Stimulated activated CD8-positive, alpha-beta memory T cell treated with anti-CD3 and anti-CD28 coated beads, Interleukin-15, amount 100 ng/mL, for 24 hours (primary cell): ENCODE results near the gene SLA2.

Experiments used
- DNase-seq: peaks from one replicate; pipeline ENCODE4 v3.0.0-alpha.2; 2020; ENCODE audit warnings: low read depth

Gene SLA2

GRCh38 chr20:36607586-36608387 lies 38.2 kb downstream of the SLA2 start:
- DNase-seq = no peak

DNA sequence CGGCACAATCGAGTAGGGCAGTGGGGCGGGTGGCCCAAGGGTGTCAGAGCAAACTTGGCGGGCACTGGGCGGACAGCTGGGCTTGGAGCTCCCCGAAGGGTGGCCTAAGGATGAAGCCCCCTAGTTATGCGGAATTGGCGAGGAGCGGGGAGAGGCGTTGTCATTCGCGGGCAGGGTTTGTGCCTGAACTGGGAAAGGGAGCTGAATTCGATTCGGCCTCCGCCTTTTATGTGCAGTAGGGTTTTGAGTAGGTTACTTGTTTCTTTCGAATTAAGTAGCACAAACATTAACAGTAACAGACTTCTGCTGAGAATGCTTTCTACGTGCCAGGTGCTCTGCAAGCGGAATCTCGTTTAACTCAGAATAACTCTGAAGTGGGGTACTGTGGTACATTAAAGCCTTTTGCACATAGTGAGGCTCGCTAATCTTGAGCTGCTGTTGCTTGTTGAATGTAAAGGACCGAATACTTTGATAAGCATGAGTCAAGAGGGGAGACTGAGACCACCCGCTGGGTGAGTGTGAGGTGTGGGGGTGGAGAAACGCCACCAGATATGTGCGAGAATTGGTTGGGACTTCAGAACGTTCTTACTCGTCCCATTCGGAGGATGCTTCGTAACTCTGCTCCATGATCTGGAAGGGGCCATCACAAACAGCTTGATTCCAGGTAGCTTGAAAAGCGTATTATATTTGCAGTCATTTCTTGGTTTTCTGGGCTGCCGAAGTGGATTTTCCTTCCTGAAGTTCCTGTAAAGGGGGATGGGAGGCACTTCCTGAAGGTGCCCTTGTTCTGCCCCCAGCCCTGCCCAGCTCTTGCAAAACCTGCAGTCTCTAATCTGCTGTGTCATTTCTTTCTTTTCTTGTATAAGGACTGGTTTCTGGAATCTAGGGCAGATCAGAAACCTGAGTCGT lies 39.6 kb downstream of the SLA2 start:
- no peak for DNase-seq

DNA sequence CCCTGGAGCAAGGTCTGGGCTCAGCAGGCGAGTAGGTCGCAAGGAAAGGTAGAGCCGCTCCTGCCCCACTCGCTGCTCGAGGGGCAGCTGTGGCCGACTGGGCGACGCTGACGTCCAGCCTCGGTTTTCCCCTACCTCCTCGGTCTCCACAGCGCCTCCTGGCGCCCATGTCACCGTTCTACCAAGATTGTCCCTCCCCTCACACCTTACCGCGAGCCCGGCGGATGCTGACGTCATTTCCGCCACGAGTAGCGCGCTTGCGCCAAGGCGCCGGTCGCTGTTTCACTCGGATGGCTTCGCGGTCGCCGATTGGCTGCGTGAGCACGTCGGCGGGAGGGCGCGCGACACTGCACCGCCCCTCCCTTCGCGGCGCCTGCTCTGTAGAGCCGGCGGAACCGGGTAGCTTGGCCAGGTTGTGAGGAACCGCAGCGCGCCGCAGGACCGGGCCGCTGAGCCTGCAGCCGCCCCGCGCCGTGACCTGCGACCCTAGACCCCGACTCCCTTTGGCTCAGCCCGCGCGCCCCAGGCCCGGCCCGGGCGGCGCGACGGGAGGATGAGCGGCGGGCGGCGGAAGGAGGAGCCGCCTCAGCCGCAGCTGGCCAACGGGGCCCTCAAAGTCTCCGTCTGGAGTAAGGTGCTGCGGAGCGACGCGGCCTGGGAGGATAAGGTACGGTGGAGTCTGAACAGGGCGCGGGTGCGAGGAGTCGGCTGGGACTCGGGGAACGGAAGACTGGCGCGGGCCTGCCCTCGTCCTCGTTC lies 40.4 kb downstream of the SLA2 start, which contains the start of gene RAB5IF:
Gene RAB5IF (plus strand): TSS at position 381 of the 759 bp plus-strand sequence. CDS start 173 bp downstream, at position 554.
- DNase-seq = peak; percentile 100

GRCh38 chr20:36604952-36605398 lies 41.0 kb downstream of the SLA2 start:
- DNase-seq = no peak

- no peak for DNase-seq
These were observed 44.5 kb downstream of the SLA2 start for GRCh38 chr20:36601540-36601939.

DNA sequence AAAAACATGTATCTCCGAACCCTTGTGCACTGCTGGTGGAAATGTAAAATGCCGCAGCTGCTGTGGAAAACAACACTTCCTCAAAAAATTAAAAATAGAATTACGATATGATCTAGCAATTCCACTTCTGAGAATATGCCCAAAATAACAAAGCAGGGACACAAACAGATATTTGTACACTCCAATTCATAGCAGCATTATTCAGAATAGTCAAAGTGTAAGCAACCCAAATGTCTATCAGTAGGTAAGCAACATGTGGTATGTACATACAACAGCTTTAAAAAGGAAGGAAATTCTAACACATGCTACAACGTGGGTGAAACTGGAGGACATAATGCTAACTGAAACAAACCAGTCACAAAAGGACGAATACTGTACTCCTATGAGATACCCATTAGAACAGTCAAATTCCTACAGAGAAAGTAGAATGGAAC lies 46.1 kb downstream of the SLA2 start:
- DNase-seq = no peak

- DNase-seq = no peak
These were observed 52.6 kb downstream of the SLA2 start for GRCh38 chr20:36593347-36593929.

GRCh38 chr20:36591854-36592641 lies 53.9 kb downstream of the SLA2 start:
- no peak for DNase-seq

GRCh38 chr20:36591281-36591680 lies 54.7 kb downstream of the SLA2 start:
- no peak for DNase-seq

- no peak for DNase-seq
These were observed 58.5 kb downstream of the SLA2 start for GRCh38 chr20:36587388-36588070.

GRCh38 chr20:36585410-36586125 lies 60.4 kb downstream of the SLA2 start:
- DNase-seq = no peak

DNA sequence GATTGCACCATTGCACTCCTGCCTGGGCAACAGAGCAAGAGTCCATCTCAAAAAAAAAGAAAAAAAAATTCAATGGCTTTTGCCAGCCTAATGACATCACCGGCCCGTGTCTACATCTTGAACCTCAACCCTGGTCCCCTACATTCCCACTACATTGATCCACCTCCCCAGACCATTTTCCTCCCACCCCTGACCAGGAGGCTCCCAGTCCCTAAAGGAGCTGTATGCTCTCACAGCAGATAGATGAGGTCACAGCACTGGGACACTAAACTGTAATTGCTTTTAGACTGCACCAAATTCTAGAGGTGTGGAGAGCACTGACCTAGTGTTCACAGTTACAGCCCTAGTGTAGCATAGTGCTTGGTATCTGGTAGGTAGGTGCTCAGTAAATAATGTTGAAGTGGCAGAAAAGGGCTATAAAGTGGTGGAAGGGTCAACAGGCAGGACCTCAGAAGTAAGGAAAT lies 61.9 kb downstream of the SLA2 start:
- no peak for DNase-seq

GRCh38 chr20:36582821-36583220 lies 63.2 kb downstream of the SLA2 start:
- no peak for DNase-seq

DNA sequence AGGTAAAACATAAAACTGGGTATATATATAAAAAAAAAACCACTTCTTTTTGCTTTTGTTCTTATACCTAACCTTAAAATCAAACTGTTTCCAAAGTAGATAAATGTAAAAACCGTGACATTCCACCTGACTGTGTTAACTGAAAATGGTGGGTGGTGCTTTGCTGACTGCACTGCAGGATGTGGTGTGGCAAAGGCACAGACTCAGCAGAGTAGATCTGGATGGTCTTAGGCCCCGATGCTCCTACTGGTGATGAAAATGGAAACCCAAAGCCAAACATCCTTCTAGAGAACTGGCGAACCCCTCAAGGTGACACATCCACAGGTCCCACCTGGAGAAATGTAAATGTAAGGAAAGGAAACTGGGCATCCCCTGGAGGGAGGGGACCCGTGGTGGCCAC lies 63.7 kb downstream of the SLA2 start:
- no peak for DNase-seq

- no peak for DNase-seq
These were observed 65.9 kb downstream of the SLA2 start for GRCh38 chr20:36579996-36580545.

GRCh38 chr20:36578356-36579041 lies 67.5 kb downstream of the SLA2 start:
- no peak for DNase-seq

DNA sequence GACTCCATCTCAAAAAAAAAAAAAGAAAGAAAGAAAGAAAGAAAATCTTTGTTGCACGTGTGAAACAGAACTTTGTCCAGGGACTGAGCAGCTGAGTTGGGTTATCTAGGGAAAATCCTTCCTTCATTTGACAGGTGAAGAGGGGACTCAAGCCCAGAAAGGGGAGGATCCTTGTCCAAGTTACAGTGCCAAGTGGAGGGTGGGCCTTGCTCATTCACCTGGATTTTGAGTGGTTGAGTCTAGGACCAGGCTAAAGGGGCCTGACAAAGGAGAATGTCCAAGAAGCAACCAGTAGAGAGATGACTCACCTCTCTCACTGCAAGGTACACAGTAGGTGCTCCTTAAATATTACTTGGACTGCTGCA lies 69.9 kb downstream of the SLA2 start:
- DNase-seq = no peak

DNA sequence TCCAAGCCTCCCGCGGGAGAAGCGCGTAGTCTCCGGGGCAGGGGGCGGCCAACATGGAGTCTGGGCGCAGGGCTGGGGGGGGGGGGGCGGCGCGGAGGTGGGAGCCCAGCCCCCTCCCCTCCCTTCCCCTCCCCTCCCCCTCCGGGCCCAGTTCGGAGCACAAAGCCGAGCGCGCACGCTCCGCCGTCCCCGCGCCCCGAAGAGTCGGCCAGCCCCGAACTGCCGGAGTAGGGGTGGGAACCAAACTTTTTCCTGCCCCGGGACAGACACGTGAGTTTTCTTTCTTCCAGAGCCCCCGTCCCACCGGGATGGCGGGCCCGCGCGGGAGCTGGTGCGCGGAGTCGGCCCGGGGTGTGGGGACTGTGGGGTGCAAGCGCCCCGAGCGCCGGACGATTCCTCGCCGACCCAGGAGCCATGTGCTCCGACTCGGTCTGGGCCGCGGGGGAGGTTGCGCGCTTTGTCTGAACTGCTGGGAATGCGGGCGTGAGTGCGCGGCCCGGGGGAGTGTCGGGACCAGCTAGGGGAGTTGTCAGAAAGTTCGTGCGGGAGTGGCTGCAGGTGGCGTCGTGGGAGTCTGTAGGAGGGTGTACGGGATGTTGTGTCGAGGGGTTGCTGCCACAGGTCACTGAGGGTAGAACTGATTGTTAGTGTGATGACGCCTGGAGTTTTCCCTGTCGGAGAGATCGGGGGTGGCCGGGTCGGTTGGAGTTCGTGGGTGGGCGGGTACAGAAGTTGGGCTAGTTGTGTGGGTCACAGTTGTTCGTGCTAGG lies 71.4 kb downstream of the SLA2 start:
- peak; percentile 29 for DNase-seq
